ENCODE results near the gene LIN37.
"Not testable (repeated sequence)": the region's sequence is repeated elsewhere in the genome, so short reads cannot be mapped to it uniquely, and the experiment has no call there.

The LIN37 gene

DNA sequence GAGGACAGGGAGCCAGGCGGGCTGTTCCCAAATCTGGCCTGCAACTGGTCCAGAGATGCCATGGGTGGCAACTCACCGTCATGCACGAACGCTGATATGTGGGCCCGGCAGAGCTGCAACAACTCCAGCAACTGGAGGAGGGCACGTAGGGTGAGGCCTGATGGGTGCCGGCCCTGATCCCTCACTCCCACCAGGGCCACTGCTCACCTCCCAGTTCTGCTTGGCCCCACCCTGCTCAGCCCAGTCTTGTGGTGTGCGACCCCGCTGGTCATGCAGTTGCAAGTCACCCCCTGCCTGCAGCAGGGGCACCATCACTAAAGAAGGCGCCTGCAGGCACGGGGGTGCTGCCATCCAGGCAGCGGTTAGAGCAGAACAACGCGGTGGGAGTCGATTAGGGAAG lies 43.9 kb downstream of the LIN37 start:
- Histone ChIP-seq H3K36me3 (ENCODE audit: insufficient read depth, low read length) (no peaks in the 10 kb centered on the region), H3K27me3 (ENCODE audit: control insufficient read depth, insufficient read depth, low read length) (peaks cover 17% of the 10 kb centered on the region), H3K4me1 (ENCODE audit: control insufficient read depth, insufficient read depth, low read length) (peaks cover 4% of the 10 kb centered on the region), H3K9ac (ENCODE audit: low read depth, low read length) (no peak overlapping the region), H3K9me3 (replicated peaks; ENCODE audit: low read length) (no peaks in the 10 kb centered on the region), H3K4me3 (ENCODE audit: low read length) (no peak overlapping the region), H3K4me2 (ENCODE audit: low read length) (no peak overlapping the region)

DNA sequence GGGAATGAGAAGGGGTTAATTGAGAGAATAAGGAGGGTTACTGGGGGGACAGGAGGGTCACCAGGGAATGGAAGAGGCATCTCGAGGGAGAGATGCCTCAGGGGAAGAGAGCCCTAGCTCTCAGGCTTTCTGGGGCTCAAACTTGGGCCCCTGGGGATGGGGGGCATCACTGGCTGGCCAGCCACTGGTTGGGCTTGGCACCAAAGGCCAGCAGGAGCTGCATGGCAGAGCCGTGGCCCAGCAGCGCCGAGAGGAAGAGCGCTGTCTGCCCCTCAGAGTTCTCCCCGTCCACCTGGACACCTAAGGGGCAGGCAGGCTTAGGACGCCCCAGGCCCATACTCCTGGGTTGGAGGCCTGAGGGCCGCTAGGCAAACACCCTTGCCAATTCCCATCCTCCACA lies 44.5 kb downstream of the LIN37 start:
- H3K27me3 ChIP-seq (ENCODE audit: control insufficient read depth, insufficient read depth, low read length), result peaks cover 21% of the 10 kb centered on the region
- no peak overlapping the region for H3K4me3 ChIP-seq (ENCODE audit: low read length)
- H3K9ac ChIP-seq (ENCODE audit: low read depth, low read length), result no peak overlapping the region
- no peaks in the 10 kb centered on the region for H3K36me3 ChIP-seq (ENCODE audit: insufficient read depth, low read length)
- no peaks in the 10 kb centered on the region for H3K9me3 ChIP-seq (replicated peaks; ENCODE audit: low read length)
- peaks cover 4% of the 10 kb centered on the region for H3K4me1 ChIP-seq (ENCODE audit: control insufficient read depth, insufficient read depth, low read length)
- H3K4me2 ChIP-seq (ENCODE audit: low read length), result no peak overlapping the region

DNA sequence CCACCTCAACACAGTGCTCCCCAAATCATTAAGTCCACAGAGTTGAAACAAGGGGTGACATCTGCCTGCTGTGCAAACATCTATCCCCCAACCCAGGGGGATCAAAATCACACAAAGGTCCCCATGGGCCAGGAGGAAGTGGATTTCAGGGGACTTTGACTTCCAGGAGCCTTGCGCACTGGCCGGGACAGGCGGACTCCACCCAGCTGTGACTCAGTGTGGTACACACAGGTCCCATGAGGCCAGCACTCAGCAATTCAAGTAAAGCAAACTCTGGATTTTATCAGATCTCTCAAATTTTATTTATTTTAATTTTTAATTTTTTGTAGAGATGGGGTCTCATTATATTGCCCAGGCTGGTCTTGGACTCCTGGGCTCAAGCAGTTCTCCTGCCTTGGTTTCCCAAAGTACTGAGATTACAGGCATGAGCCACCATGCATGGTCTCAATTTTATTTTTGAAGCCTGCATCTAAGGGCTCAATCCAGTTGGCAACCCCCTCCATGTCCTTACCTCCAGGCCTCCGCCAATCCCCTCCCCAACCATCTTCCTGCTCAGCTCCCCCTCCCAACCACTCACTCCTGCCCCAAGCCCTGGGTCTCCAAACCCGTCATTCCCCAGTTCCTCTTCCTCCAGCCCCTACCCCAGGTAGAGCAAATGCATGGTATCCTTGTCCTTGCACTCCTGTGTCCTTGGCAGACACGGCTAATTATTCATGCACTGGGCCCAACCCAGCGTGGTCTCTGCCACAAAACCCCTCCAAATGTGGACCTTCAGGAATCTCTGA lies 45.2 kb downstream of the LIN37 start:
- Histone ChIP-seq H3K9me3 (replicated peaks; ENCODE audit: low read length) (no peaks in the 10 kb centered on the region), H3K4me1 (ENCODE audit: control insufficient read depth, insufficient read depth, low read length) (peaks cover 4% of the 10 kb centered on the region), H3K9ac (ENCODE audit: low read depth, low read length) (no peak overlapping the region), H3K27me3 (ENCODE audit: control insufficient read depth, insufficient read depth, low read length) (peaks cover 26% of the 10 kb centered on the region), H3K4me3 (ENCODE audit: low read length) (no peak overlapping the region), H3K4me2 (ENCODE audit: low read length) (no peak overlapping the region), H3K36me3 (ENCODE audit: insufficient read depth, low read length) (no peaks in the 10 kb centered on the region)

DNA sequence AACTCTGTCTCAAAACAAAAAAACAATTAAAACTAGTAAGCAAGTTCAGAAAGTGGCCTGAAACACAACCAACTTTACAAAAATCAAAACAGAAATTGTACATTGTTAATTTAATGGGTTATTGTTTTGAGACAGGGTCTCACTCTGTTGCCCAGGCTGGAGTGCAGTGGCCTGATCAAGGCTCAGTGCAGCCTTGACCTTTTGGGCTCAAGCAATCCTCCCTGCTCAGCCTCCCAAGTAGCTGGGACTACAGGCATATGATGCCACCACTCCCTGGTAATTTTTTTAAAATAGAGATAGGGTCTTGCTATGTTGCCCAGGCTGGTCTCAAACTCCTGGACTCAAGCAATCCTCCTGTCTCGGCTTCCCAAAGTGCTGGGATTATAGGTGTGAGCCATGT lies 47.2 kb downstream of the LIN37 start:
- not testable (repeated sequence) for H3K9ac ChIP-seq (ENCODE audit: low read depth, low read length); H3K36me3 ChIP-seq (ENCODE audit: insufficient read depth, low read length); H3K4me1 ChIP-seq (ENCODE audit: control insufficient read depth, insufficient read depth, low read length); H3K9me3 ChIP-seq (replicated peaks; ENCODE audit: low read length); H3K4me3 ChIP-seq (ENCODE audit: low read length); H3K4me2 ChIP-seq (ENCODE audit: low read length)
- peaks cover 26% of the 10 kb centered on the region for H3K27me3 ChIP-seq (ENCODE audit: control insufficient read depth, insufficient read depth, low read length)

DNA sequence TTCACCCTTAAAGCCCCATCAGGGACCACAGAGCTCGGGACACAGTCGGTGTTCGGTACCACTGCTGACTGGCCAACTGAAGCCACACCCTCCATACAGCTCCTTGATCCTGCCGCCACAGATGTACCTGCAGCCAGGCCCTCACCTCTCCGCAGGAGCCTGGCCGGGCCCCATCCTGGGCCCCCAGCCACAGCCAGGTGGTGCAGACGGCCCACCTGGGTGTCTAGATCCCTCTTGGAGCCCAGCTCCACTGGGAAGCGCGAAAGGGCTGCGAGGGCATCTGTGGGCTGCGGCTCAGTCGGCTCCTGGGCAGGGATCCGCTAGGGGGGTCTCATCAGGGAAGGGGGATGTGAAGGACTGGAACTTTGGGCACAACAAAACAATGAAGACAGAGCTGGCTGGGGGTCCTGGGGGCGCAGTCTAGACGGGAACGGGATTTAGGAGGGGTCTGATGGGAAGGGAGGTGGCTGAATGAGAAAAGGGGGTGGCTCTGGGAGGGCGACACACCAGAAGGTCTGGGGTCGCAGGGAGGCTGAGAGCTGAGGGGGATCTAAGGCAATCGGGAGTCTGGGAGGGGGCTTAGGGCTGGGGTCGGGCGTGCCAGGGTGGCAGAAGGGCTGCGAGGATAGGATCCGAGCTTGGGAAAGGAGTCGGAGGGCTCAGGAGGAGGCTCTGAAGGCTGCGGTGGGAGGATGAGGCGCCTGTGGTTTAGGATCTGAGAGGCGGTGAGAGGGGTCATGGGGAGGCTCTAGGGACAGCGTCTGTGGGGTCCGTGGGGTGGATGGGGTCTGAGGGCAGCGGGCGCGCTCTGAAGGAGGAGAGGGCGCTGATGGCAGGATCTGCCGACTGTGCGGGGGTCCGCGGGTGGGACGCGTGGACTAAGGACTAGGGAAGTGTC lies 48.5 kb downstream of the LIN37 start:
- Histone ChIP-seq H3K9me3 (replicated peaks; ENCODE audit: low read length) (no peaks in the 10 kb centered on the region), H3K4me1 (ENCODE audit: control insufficient read depth, insufficient read depth, low read length) (peaks cover 4% of the 10 kb centered on the region)

DNA sequence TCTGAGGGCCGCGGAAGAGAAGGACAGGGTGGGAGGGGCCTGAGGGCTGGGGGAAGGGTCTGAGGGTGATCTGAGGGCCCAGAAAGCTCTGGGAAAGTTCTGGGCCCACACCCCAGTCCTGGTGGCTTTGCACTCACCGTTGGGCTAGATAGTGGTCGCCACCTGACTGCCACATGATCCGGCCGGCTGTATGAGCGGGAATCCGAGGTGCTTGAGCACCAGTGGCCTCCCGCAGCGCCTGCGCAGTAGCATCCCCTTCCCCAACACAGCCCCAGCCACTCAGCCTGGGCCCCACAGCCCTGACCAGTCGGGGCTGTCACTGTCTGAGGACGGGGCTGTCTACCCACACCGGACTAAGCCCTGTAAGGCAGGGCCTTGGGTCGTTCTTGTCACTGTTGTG lies 49.3 kb downstream of the LIN37 start:
- H3K9ac ChIP-seq (ENCODE audit: low read depth, low read length), result no peak overlapping the region
- peaks cover 4% of the 10 kb centered on the region for H3K4me1 ChIP-seq (ENCODE audit: control insufficient read depth, insufficient read depth, low read length)
- no peak overlapping the region for H3K4me3 ChIP-seq (ENCODE audit: low read length)
- peaks cover 32% of the 10 kb centered on the region for H3K27me3 ChIP-seq (ENCODE audit: control insufficient read depth, insufficient read depth, low read length)
- no peaks in the 10 kb centered on the region for H3K36me3 ChIP-seq (ENCODE audit: insufficient read depth, low read length)
- no peak overlapping the region for H3K4me2 ChIP-seq (ENCODE audit: low read length)
- H3K9me3 ChIP-seq (replicated peaks; ENCODE audit: low read length), result no peaks in the 10 kb centered on the region

More for the DNA sequence above, 48.5 kb downstream of the LIN37 start:
- H3K4me2 ChIP-seq (ENCODE audit: low read length), result no peak overlapping the region
- H3K27me3 ChIP-seq (ENCODE audit: control insufficient read depth, insufficient read depth, low read length), result peaks cover 31% of the 10 kb centered on the region
- no peak overlapping the region for H3K4me3 ChIP-seq (ENCODE audit: low read length)
- no peaks in the 10 kb centered on the region for H3K36me3 ChIP-seq (ENCODE audit: insufficient read depth, low read length)
- no peak overlapping the region for H3K9ac ChIP-seq (ENCODE audit: low read depth, low read length)

DNA sequence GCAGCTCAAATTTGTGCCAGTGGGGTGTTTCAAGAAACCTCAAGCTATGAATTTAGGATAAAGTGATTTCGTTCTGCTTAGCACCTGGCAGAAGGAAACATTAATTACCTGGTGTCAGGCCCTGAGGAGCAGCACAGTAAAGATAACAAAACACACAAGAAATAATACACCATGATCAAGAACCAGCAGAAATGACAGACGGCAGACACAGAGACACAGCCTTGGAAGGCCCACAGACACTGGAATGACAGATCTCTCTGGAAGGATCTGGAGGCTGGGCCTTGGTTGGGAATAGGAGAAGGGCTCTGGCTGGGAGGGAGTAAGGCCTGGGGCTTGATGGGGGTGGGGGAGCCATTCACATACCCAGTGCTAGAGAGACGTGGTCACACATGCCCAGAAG lies 53.5 kb downstream of the LIN37 start:
- Histone ChIP-seq H3K9me3 (replicated peaks; ENCODE audit: low read length) (no peaks in the 10 kb centered on the region), H3K36me3 (ENCODE audit: insufficient read depth, low read length) (no peaks in the 10 kb centered on the region), H3K4me1 (ENCODE audit: control insufficient read depth, insufficient read depth, low read length) (no peaks in the 10 kb centered on the region), H3K9ac (ENCODE audit: low read depth, low read length) (no peak overlapping the region), H3K4me2 (ENCODE audit: low read length) (no peak overlapping the region), H3K4me3 (ENCODE audit: low read length) (no peak overlapping the region), H3K27me3 (ENCODE audit: control insufficient read depth, insufficient read depth, low read length) (peaks cover 41% of the 10 kb centered on the region)
